K562 (cell line): ENCODE results near the gene VMP1. TPM values are rescaled to one million over a fixed set of nuclear protein-coding genes. Genes with fewer than 3 reads are reported as not detected.

Experiments
- ADNP ChIP-seq: fragments of 200-800 bp; sonication (Bioruptor generic); IDR thresholded peaks from 2 replicates; pipeline ENCODE4 v1.6.1; 2016; ENCODE audit warnings: missing genetic modification characterization, missing compliant biosample characterization
- ASH1L ChIP-seq: fragments of 450-650 bp; IDR thresholded peaks from 2 replicates; pipeline ENCODE4 v1.6.1; 2018; ENCODE audit warnings: borderline replicate concordance, mild to moderate bottlenecking, low read depth; ENCODE audit not compliant: partially characterized antibody
- EP400 ChIP-seq: fragments of 450-650 bp; IDR thresholded peaks from 2 replicates; pipeline ENCODE4 v1.6.1; 2017; ENCODE audit warnings: antibody characterized with exemption, mild to moderate bottlenecking, moderate library complexity
- FOXK2 ChIP-seq, 2 experiments: fragments of 450-650 bp; IDR thresholded peaks in 1 of 2; conservative IDR thresholded peaks in 1 of 2; 2 replicates each; pipeline ENCODE4 v1.6.1; 2016; ENCODE audit warnings: low read depth in 2 of 2, mild to moderate bottlenecking in 1 of 2
- JUND ChIP-seq, 2 experiments: IDR thresholded peaks; 2 replicates in 1 of 2; 3 replicates in 1 of 2; pipeline ENCODE4 v1.6.1; 2011; ENCODE audit warnings: borderline replicate concordance in 2 of 2, low read depth in 2 of 2, low read length in 2 of 2, improper control_type of control experiment in 1 of 2, missing biosample characterization in 1 of 2, missing genetic modification characterization in 1 of 2, missing genetic modification reagents in 1 of 2
- MYC ChIP-seq, 2 experiments: fragments of 250-450 bp in 1 of 2; sonication (Bioruptor Pico) in 1 of 2; IDR thresholded peaks; 2 replicates each; pipeline versions ENCODE4 v1.5.1 to v1.6.1; 2012 to 2021; ENCODE audit warnings: low read depth in 2 of 2, borderline replicate concordance in 1 of 2, improper control_type of control experiment in 1 of 2, low read length in 1 of 2, mild to moderate bottlenecking in 1 of 2, moderate library complexity in 1 of 2
- NR2C2 ChIP-seq, 2 experiments: fragments of 200-800 bp in 1 of 2; sonication (Bioruptor generic) in 1 of 2; sonication (generic) in 1 of 2; formaldehyde crosslinking in 1 of 2; IDR thresholded peaks; 2 replicates each; pipeline versions ENCODE4 v1.6.1 to v1.8.0; 2016 to 2022; ENCODE audit warnings: mild to moderate bottlenecking in 1 of 2, missing compliant biosample characterization in 1 of 2, missing genetic modification characterization in 1 of 2, missing genetic modification reagents in 1 of 2
- PHF8 ChIP-seq: fragments of 200-600 bp; sonication (generic); IDR thresholded peaks from 2 replicates; pipeline ENCODE4 v1.6.1; 2012; ENCODE audit warnings: mixed run types, mild to moderate bottlenecking, inconsistent platforms, low read length, moderate library complexity, borderline replicate concordance
- POLR2B ChIP-seq: fragments of 450-650 bp; IDR thresholded peaks from 2 replicates; pipeline ENCODE4 v1.6.1; 2018; ENCODE audit warnings: low read depth; ENCODE audit not compliant: partially characterized antibody
- RBBP5 ChIP-seq: fragments of 200-600 bp; sonication (generic); IDR thresholded peaks from 2 replicates; pipeline ENCODE4 v1.6.1; 2012; ENCODE audit warnings: borderline replicate concordance, mild to moderate bottlenecking, low read length, control low read depth, inconsistent platforms; ENCODE audit not compliant: insufficient read depth, poor library complexity, severe bottlenecking
- TCFL5 ChIP-seq: fragments of 250-450 bp; sonication (Bioruptor Pico); conservative IDR thresholded peaks from 2 replicates; pipeline ENCODE4 v1.6.1; 2021; ENCODE audit warnings: mild to moderate bottlenecking, moderate library complexity, matching md5 sums
- TRIM24 ChIP-seq, 2 experiments: fragments of 450-650 bp; IDR thresholded peaks; 2 replicates each; pipeline ENCODE4 v1.6.1; 2016
- ZBTB1 ChIP-seq: sonication (generic); formaldehyde crosslinking; IDR thresholded peaks from 2 replicates; pipeline ENCODE4 v1.8.1; 2023; ENCODE audit warnings: missing genetic modification reagents, low read depth, mild to moderate bottlenecking, borderline replicate concordance
- ZHX1 ChIP-seq: fragments of 150-350 bp; conservative IDR thresholded peaks from 2 replicates; pipeline ENCODE4 v1.6.1; 2014; ENCODE audit warnings: low read length
- polyA plus RNA-seq, 8 experiments: library from polyadenylated mRNA; depleted of rRNA in 4 of 8; stranded (reverse) in 5 of 8; unstranded in 3 of 8; fragments of >200 nt; fragmentation: Nextera tagmentation in 2 of 8; fragmentation: Illumina TruSeq in 1 of 8; extraction: Ambion mirVana in 2 of 8; extraction: Trizol in 1 of 8; gene quantifications; 2 replicates each; pipeline versions ENCODE4 v1.2.1 to v1.2.3, GENCODE V29; 2011 to 2014; ENCODE audit warnings: inconsistent platforms in 1 of 8, missing spikeins in 1 of 8
- total RNA-seq, 7 experiments: library from RNA; depleted of rRNA in 6 of 7; stranded (reverse); fragments of >200 nt in 6 of 7; fragmentation: Illumina TruSeq in 2 of 7; extraction: Trizol in 2 of 7; gene quantifications; 2 replicates each; pipeline versions ENCODE4 v1.2.1 to v1.2.3, GENCODE V29; 2011 to 2021; ENCODE audit warnings: low replicate concordance in 1 of 7
- TF ChIP-seq, protein P1 (sequence below): IDR thresholded peaks from 3 replicates; pipeline ENCODE4 v1.6.1; 2011; ENCODE audit warnings: borderline replicate concordance, mild to moderate bottlenecking; ENCODE audit not compliant: insufficient read length, insufficient read depth
- TF ChIP-seq, protein P2 (sequence below): sonication (generic); formaldehyde crosslinking; IDR thresholded peaks from 2 replicates; pipeline ENCODE4 v1.8.0; 2023; ENCODE audit warnings: mild to moderate bottlenecking, missing genetic modification reagents

Gene VMP1
- total and polyA plus RNA-seq, 9 of the 15 experiments (the other 6 are each of a cell fraction or from before 2014, with no cell fraction given): 123 to 304 (median 151) TPM

DNA sequence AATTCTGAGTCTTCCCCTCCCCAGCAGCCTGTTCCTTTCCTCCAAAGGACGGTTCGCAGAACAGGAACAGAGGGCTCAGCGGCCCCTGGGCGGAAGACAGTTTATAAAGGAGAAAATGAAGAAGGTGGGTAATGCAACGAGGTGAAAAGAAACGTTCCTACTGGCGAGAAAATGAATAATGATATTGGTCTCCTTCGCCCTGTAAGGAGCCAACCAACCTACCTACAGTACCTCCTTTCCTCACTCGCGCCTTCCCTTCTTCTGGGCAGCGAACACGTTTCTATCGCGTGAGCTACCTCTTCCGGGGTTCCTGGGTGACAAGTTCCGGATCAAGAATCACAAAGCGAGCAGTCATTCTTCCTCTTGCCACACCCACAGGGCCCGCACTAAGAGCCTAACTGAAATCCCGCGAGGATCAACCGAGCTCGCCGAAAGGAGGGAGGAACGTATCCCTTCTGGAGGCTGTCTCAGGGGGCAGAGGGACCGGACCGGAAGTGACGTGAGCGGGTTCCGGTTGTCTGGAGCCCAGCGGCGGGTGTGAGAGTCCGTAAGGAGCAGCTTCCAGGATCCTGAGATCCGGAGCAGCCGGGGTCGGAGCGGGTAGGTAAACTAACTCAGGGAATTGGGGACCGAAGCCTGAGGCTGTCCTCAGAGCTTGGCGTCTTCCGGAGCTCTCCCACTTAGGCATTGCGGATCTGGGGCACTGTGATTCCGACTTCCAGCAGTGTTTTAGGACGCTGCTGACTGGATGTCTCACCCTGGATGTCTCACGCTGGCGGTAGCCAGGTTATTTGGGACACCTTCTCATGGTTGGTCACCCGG is at the start of gene VMP1, which contains the start of gene PTRH2 (continued):
- peak; percentile 52 for TF ChIP-seq ZBTB1
- TF ChIP-seq NR2C2 (CRISPR knock-in tag; IDR thresholded peaks at IDR 0.05): peak; percentile 96
- peak; percentile 99 for TF ChIP-seq NR2C2 (tag; IDR thresholded peaks at IDR 0.05)
- peak; percentile 65 to 69; a peak in 3 of 4 replicates for TF ChIP-seq FOXK2 (conservative IDR thresholded peaks at IDR 0.05 in 1 of 2, IDR thresholded peaks at IDR 0.05 in 1 of 2; ENCODE audit: low read depth in 2 of 2)
- peak; percentile 99 for TF ChIP-seq MYC (IDR thresholded peaks at IDR 0.05; ENCODE audit: low read depth, low read length)
- peak; percentile 63; the same call in 1 of the 2 replicates for TF ChIP-seq MYC (CRISPR knock-in tag; IDR thresholded peaks at IDR 0.05; ENCODE audit: borderline replicate concordance, low read depth)
- peak; percentile 90 for TF ChIP-seq PHF8
- TF ChIP-seq RBBP5: peak; percentile 88
- TF ChIP-seq EP400: peak; percentile 99
- peak; percentile 64; the same call in 1 of the 2 replicates for TF ChIP-seq ZHX1
- TF ChIP-seq JUND (IDR thresholded peaks at IDR 0.05; ENCODE audit: borderline replicate concordance, low read depth, low read length): peak; percentile 83
- TF ChIP-seq JUND (tag; IDR thresholded peaks at IDR 0.05; ENCODE audit: borderline replicate concordance, low read depth, low read length): peak; percentile 63; the same call in 2 of the 3 replicates
- no peak for TF ChIP-seq TCFL5 (CRISPR knock-in tag)
- peak; percentile 91 for TF ChIP-seq POLR2B
- no peak for TF ChIP-seq ADNP (tag)
- TF ChIP-seq, protein P1, sequence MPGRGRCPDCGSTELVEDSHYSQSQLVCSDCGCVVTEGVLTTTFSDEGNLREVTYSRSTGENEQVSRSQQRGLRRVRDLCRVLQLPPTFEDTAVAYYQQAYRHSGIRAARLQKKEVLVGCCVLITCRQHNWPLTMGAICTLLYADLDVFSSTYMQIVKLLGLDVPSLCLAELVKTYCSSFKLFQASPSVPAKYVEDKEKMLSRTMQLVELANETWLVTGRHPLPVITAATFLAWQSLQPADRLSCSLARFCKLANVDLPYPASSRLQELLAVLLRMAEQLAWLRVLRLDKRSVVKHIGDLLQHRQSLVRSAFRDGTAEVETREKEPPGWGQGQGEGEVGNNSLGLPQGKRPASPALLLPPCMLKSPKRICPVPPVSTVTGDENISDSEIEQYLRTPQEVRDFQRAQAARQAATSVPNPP: no peak
- TF ChIP-seq ASH1L: peak; percentile 52
- TF ChIP-seq TRIM24 (IDR thresholded peaks at IDR 0.05): peak in 1 of 2 experiments; percentile 77; a peak in 1 of 4 replicates
- TF ChIP-seq, protein P2, sequence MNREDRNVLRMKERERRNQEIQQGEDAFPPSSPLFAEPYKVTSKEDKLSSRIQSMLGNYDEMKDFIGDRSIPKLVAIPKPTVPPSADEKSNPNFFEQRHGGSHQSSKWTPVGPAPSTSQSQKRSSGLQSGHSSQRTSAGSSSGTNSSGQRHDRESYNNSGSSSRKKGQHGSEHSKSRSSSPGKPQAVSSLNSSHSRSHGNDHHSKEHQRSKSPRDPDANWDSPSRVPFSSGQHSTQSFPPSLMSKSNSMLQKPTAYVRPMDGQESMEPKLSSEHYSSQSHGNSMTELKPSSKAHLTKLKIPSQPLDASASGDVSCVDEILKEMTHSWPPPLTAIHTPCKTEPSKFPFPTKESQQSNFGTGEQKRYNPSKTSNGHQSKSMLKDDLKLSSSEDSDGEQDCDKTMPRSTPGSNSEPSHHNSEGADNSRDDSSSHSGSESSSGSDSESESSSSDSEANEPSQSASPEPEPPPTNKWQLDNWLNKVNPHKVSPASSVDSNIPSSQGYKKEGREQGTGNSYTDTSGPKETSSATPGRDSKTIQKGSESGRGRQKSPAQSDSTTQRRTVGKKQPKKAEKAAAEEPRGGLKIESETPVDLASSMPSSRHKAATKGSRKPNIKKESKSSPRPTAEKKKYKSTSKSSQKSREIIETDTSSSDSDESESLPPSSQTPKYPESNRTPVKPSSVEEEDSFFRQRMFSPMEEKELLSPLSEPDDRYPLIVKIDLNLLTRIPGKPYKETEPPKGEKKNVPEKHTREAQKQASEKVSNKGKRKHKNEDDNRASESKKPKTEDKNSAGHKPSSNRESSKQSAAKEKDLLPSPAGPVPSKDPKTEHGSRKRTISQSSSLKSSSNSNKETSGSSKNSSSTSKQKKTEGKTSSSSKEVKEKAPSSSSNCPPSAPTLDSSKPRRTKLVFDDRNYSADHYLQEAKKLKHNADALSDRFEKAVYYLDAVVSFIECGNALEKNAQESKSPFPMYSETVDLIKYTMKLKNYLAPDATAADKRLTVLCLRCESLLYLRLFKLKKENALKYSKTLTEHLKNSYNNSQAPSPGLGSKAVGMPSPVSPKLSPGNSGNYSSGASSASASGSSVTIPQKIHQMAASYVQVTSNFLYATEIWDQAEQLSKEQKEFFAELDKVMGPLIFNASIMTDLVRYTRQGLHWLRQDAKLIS: 0 out of 2 replicates have a peak, but pooled peaks have one; percentile 60
